GM06990 (cell line): ENCODE results near the gene ANKRD13D.
"Not testable (repeated sequence)": the region's sequence is repeated elsewhere in the genome, so short reads cannot be mapped to it uniquely, and the experiment has no call there.

Experiments
- DNase-seq: peaks from one replicate; pipeline ENCODE4 v3.0.0-alpha.2; 2011; ENCODE audit not compliant: insufficient read length; ENCODE audit errors: extremely low read depth
- H3K27me3 ChIP-seq: replicated peaks from 2 replicates; pipeline ENCODE4 v1.6.0; 2011; ENCODE audit warnings: low read length; ENCODE audit not compliant: control insufficient read depth, insufficient read depth
- H3K36me3 ChIP-seq: 2 replicates; pipeline ENCODE4 v1.5.1; 2011; ENCODE audit warnings: low read length; ENCODE audit not compliant: control insufficient read depth, insufficient read depth
- H3K4me3 ChIP-seq: replicated peaks from 2 replicates; pipeline ENCODE4 v1.5.1; 2011; ENCODE audit warnings: low read depth, mild to moderate bottlenecking, control low read depth, low read length
- CTCF ChIP-seq: IDR thresholded peaks from 2 replicates; pipeline ENCODE4 v1.5.1; 2011; ENCODE audit warnings: low read length, control low read depth, mild to moderate bottlenecking, inconsistent platforms; ENCODE audit not compliant: insufficient read depth, poor library complexity, severe bottlenecking

Gene ANKRD13D

GRCh38 chr11:67315325-67315909 is 26.3 kb downstream of the ANKRD13D start:
- H3K4me3 ChIP-seq = no peak overlapping the region
- DNase-seq = no peak
- H3K27me3 ChIP-seq = no peaks in the 10 kb centered on the region
- TF ChIP-seq CTCF = no peak
- H3K36me3 ChIP-seq = no peaks in the 10 kb centered on the region

DNA sequence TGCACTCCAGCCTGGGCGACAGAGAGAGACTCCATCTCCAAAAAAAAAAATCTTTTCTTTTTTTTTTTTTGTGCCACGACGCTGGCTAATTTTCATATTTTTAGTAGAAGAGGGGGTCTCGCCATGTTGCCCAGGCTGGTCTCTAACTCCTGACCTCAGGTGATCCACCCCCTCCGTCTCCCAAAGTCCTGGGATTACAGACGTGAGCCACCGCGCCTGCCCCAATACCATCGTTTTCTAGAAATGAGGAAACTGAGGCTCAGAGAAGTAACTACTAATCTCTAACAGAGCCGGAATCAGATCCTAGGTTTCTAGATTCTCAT is 27.7 kb downstream of the ANKRD13D start:
- Histone ChIP-seq H3K36me3 (no peaks in the 10 kb centered on the region), H3K27me3 (no peaks in the 10 kb centered on the region), H3K4me3 (peak overlapping the region; percentile 87)
- DNase-seq = no peak
- no peak for TF ChIP-seq CTCF

GRCh38 chr11:67317205-67317887 is 28.2 kb downstream of the ANKRD13D start:
- peak; percentile 95 for DNase-seq

DNA sequence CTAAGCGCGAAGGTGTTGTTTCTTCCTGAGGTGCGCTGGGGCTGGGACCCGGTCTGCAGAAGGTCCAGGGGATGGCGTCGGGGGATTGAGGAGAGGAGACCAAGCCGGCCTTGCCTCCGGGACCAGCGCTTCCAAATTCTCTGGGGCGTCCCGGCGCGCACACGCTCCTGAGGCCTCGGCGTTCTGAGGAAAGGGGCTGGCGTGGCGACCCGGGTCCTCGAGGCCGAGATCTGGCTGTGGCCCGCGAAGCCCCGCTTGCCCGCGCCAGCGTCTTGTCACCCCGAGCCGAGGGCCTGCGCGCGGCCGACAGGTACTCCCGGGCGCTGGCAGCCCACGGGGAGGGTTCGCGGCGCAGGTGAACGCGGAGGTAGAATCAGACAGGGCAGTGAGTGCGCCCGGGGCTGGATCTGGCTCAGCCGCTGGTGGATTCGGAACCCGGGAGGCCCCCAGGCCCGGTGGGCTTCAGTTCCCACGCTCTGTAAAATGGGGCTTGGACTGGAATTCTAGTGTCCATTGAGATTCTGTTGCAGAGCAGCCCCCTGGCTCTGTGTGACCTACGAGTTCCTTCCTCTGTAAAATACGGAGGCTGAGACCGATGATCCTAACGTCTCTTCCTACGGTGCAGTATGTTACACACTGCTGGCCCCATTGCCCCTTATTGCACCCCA is 28.9 kb downstream of the ANKRD13D start:
- H3K27me3 ChIP-seq = no peaks in the 10 kb centered on the region
- H3K4me3 ChIP-seq = peak overlapping the region; percentile 87
- no peak for DNase-seq
- H3K36me3 ChIP-seq = no peaks in the 10 kb centered on the region
- TF ChIP-seq CTCF = no peak

More at GRCh38 chr11:67317205-67317887, 28.2 kb downstream of the ANKRD13D start:
- Histone ChIP-seq H3K4me3 (peak overlapping the region; percentile 87), H3K27me3 (no peaks in the 10 kb centered on the region), H3K36me3 (no peaks in the 10 kb centered on the region)
- peak; percentile 87 for TF ChIP-seq CTCF

DNA sequence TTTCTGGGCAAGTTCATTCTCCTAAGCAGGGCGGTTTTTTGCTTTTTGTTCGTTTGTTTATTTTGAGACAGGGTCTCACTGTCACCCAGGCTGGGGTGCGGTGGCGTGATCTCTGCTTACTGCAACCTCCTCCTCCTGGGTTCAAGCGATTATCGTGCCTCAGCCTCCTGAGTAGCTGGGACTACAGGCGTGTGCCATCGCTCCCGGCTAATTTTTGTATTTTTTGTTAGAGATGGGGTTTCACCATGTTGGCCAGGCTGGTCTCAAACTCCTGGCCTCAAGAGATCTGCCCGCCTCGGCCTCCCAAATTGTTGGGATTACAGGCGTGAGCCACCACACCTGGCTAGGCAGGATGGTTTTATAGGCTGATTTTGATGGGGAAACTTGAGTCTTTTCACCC is 29.8 kb downstream of the ANKRD13D start:
- not testable (repeated sequence) for H3K36me3 ChIP-seq, DNase-seq, H3K27me3 ChIP-seq, H3K4me3 ChIP-seq

DNA sequence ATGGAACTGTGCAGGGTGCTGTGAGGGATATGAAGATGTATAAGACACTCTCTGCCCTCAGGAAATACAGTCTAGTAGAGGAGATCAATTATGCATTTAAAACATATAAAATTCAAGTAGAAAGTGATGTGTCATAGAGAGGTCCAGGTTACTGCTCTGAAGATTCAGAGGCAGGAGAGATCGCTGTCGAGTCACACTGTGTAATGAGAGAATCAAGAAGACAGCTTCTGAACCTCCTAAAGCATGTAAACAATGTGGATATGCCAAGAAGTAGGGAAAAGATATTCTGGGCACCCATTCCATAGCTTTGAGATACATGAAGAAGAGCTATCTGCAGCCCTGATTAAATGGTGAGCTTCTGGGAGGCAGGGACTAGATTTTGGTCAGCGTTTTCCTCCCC is 30.9 kb downstream of the ANKRD13D start:
- Histone ChIP-seq H3K4me3 (no peak overlapping the region), H3K27me3 (no peaks in the 10 kb centered on the region), H3K36me3 (no peaks in the 10 kb centered on the region)
- no peak for DNase-seq
- no peak for TF ChIP-seq CTCF
